ENCODE measurements around the gene CFAP45.

Gene CFAP45

DNA sequence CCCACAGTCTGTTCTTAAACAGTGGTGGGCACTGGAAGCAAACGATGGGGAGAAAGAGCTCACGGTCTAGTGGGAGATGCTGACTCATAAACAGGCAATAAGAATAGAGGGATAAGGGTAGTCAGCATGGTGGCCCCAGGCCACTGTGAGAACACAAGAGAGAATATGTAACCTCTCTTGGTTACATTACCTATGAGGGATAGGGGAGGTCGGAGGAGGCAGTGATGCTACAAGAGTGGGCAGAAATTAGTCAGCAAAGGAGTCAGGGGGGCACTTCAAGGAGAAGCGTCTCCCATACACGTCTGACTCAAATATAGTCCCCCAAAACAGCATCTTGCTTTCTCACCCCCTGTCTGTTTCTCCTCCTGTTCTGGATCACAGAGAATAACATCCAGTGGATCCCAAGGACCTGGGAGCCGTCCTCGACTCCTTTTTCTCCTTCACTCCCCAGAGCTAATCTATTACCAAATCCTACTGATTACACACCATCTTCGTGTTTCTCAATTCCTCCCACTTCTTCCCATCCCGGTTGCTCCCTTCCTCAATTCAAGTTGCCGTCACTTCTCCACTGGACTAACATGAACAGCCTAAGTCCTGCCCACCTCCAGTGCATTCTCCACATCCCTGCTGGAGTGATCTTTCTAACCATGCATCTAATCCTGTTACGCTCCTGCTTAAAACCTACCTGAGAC, 71.2 kb downstream of the CFAP45 start:
- in situ Hi-C loops (cut with MboI; ENCODE audit: low sequenced_read_pairs, unreplicated experiment): no loop called here
- DNase-seq (ENCODE audit: low spot score): no peak
- TF ChIP-seq CTCF (IDR thresholded peaks at IDR 0.05; ENCODE audit: borderline replicate concordance, control extremely low read depth, extremely low read depth, insufficient read depth, missing control alignments): no peak

DNA sequence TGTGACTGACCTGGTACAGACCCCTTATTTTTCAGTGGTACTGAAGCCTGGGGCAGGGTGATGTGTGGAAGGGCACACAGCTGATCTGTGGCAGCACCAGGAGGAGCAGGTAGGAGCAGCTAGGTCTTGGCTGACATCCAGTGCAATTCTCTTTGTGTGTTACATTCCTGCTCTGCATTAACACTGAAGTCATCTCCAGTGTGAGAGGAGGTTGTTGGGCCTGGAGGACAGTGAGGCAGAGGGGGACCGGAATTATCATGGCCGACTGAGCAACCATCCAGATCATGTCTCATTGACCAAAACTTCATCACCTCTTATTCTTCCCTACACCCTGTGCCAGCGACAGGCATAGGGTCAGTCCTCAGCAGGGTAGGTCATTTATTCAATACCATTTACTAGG, 71.8 kb downstream of the CFAP45 start:
- in situ Hi-C loops (cut with MboI; ENCODE audit: low sequenced_read_pairs, unreplicated experiment): no loop called here
- no peak for DNase-seq (ENCODE audit: low spot score)
- TF ChIP-seq CTCF (IDR thresholded peaks at IDR 0.05; ENCODE audit: borderline replicate concordance, control extremely low read depth, extremely low read depth, insufficient read depth, missing control alignments): no peak

- no peak for DNase-seq (ENCODE audit: low spot score)
- no peak for TF ChIP-seq CTCF (IDR thresholded peaks at IDR 0.05; ENCODE audit: borderline replicate concordance, control extremely low read depth, extremely low read depth, insufficient read depth, missing control alignments)
- in situ Hi-C loops (cut with MboI; ENCODE audit: low sequenced_read_pairs, unreplicated experiment): no loop called here
These were observed 72.4 kb downstream of the CFAP45 start for GRCh38 chr1:159827549-159827948.

DNA sequence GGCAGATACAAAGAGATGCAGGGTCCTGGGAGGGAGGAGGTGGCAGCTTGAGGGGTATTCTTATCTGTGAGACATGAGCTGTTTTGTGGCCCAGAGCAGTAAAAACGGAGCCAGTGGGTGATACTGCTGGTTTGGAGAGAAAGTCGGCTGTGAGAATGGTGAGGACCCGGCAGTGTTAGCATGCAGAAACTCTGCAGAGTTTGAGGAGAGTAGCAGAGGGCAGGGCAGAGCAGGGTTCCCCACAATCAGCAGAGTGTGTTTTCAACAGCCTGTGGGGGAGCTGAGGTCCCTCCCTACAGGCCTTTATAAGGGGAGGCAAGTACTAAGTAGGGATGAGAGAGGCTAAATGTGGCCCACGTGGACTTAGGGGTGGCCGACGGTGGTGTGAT, 72.9 kb downstream of the CFAP45 start:
- in situ Hi-C loops (cut with MboI; ENCODE audit: low sequenced_read_pairs, unreplicated experiment): no loop called here
- DNase-seq (ENCODE audit: low spot score): no peak
- no peak for TF ChIP-seq CTCF (IDR thresholded peaks at IDR 0.05; ENCODE audit: borderline replicate concordance, control extremely low read depth, extremely low read depth, insufficient read depth, missing control alignments)

DNA sequence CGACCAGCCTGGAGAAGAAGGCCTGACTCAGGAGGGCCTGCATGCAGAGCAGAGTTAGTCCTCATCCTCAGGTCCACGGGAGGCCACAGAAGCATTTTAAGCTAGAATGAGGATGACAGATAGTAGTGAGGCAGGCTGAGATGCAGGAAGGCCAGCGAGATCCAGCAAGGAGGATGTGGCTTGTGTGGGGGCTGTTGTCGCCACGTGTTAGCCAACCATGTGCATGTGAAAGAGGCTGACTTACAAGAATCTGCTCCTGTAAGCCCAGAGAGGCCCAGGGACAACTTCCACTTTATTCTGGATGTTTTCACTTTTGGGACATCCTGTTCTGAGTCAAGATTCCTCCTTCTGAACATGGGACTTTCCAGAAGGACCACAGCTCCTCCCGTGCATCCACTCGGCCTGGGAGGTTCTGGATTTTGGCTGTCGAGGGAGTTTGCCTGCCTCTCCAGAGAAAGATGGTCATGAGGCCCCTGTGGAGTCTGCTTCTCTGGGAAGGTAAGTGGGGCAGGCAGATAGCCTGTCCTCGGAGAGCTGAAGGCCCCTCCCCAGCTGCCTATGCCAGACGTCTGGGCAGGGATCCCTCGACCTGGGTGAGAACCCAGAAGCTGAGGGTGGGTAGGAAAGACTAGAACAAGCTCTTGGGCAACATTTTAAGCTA, 73.4 kb downstream of the CFAP45 start, which contains the start of gene SLAMF8:
Gene SLAMF8 (plus strand): TSS at position 433 of the 661 bp plus-strand sequence. CDS start 26 bp downstream, at position 459.
- DNase-seq (ENCODE audit: low spot score): peak; percentile 58
- in situ Hi-C loops (cut with MboI; ENCODE audit: low sequenced_read_pairs, unreplicated experiment): no loop called here
- TF ChIP-seq CTCF (IDR thresholded peaks at IDR 0.05; ENCODE audit: borderline replicate concordance, control extremely low read depth, extremely low read depth, insufficient read depth, missing control alignments): no peak

- TF ChIP-seq CTCF (IDR thresholded peaks at IDR 0.05; ENCODE audit: borderline replicate concordance, control extremely low read depth, extremely low read depth, insufficient read depth, missing control alignments): no peak
- in situ Hi-C loops (cut with MboI; ENCODE audit: low sequenced_read_pairs, unreplicated experiment): no loop called here
- DNase-seq (ENCODE audit: low spot score): no peak
These were observed 74.4 kb downstream of the CFAP45 start for GRCh38 chr1:159825564-159825963.

Data from GM13976 (cell line).